NCI-H1092 treated with DMSO at 0.1 percent for 48 hours (cell line): ENCODE measurements around the gene HMOX1.

Experiments
- DNase-seq: peaks from one replicate; lab custom pipeline; 2025; lab: John Stamatoyannopoulos, UW

Gene HMOX1

GRCh38 chr22:35406443-35406842 is 25.5 kb downstream of the HMOX1 start:
- no peak for DNase-seq

GRCh38 chr22:35407362-35407761 is 26.5 kb downstream of the HMOX1 start:
- DNase-seq = no peak

GRCh38 chr22:35409783-35410662 is 29.1 kb downstream of the HMOX1 start:
- no peak for DNase-seq

- no peak for DNase-seq
Observed at GRCh38 chr22:35410663-35411034, 29.8 kb downstream of the HMOX1 start.

- no peak for DNase-seq
Observed at GRCh38 chr22:35411102-35411501, 30.2 kb downstream of the HMOX1 start.

GRCh38 chr22:35413624-35414023 is 32.7 kb downstream of the HMOX1 start:
- DNase-seq = no peak

GRCh38 chr22:35417606-35418005 is 36.7 kb downstream of the HMOX1 start:
- no peak for DNase-seq

GRCh38 chr22:35418088-35418487 is 37.2 kb downstream of the HMOX1 start:
- DNase-seq = no peak

- DNase-seq = no peak
Observed at GRCh38 chr22:35418731-35419130, 37.8 kb downstream of the HMOX1 start.

- no peak for DNase-seq
Observed at GRCh38 chr22:35419756-35420155, 38.9 kb downstream of the HMOX1 start.

- DNase-seq = no peak
Observed at GRCh38 chr22:35421121-35421520, 40.2 kb downstream of the HMOX1 start.

GRCh38 chr22:35422145-35422544 is 41.2 kb downstream of the HMOX1 start:
- DNase-seq = no peak

- DNase-seq = no peak
Observed at GRCh38 chr22:35422936-35423335, 42.0 kb downstream of the HMOX1 start.

GRCh38 chr22:35424081-35424480 is 43.2 kb downstream of the HMOX1 start:
- no peak for DNase-seq

GRCh38 chr22:35424761-35425160 is 43.9 kb downstream of the HMOX1 start:
- no peak for DNase-seq

GRCh38 chr22:35425546-35425945 is 44.6 kb downstream of the HMOX1 start:
- DNase-seq = no peak

GRCh38 chr22:35425971-35426800 is 45.3 kb downstream of the HMOX1 start:
- DNase-seq = no peak

GRCh38 chr22:35426801-35427140 is 45.9 kb downstream of the HMOX1 start:
- DNase-seq = peak; percentile 11

- peak; percentile 58 for DNase-seq
Observed at GRCh38 chr22:35430897-35431322, 50.0 kb downstream of the HMOX1 start.

GRCh38 chr22:35431483-35432227 is 50.8 kb downstream of the HMOX1 start:
- DNase-seq = no peak

- no peak for DNase-seq
Observed at GRCh38 chr22:35432228-35432905, 51.5 kb downstream of the HMOX1 start.
